Smooth muscle cell (in vitro differentiated cells): ENCODE data around the gene SLC66A2. TPM values are rescaled to one million over a fixed set of nuclear protein-coding genes. Genes with fewer than 3 reads are reported as not detected.
A peak's percentile ranks its signal among the peaks of the same experiment; 100 is the strongest.

Experiments
- DNase-seq: peaks from one replicate; lab custom pipeline; 2025; ENCODE audit not compliant: unreplicated experiment; lab: John Stamatoyannopoulos, UW
- H2AFZ ChIP-seq: fragments of 200-600 bp; sonication (generic); 2 replicates; pipeline ENCODE4 v1.6.0; 2016; ENCODE audit warnings: antibody characterized with exemption, low read depth, mild to moderate bottlenecking
- H3F3A ChIP-seq: fragments of 200-600 bp; sonication (generic); 2 replicates; pipeline ENCODE4 v1.6.0; 2017; ENCODE audit warnings: antibody characterized with exemption, low read depth
- H3K27ac ChIP-seq: fragments of 200-600 bp; sonication (generic); 2 replicates; pipeline ENCODE4 v1.5.1; 2016; ENCODE audit warnings: low read depth, mild to moderate bottlenecking
- H3K27me3 ChIP-seq: fragments of 200-600 bp; sonication (generic); 2 replicates; pipeline ENCODE4 v1.6.1; 2016; ENCODE audit warnings: low read depth, mild to moderate bottlenecking
- H3K36me3 ChIP-seq: fragments of 200-600 bp; sonication (generic); 2 replicates; pipeline ENCODE4 v1.5.1; 2016; ENCODE audit warnings: low read depth
- H3K4me1 ChIP-seq: fragments of 200-600 bp; sonication (generic); 2 replicates; pipeline ENCODE4 v1.5.1; 2016; ENCODE audit warnings: low read depth
- H3K4me2 ChIP-seq: fragments of 200-600 bp; sonication (generic); 2 replicates; pipeline ENCODE4 v1.6.0; 2016; ENCODE audit warnings: mild to moderate bottlenecking
- H3K4me3 ChIP-seq: fragments of 200-600 bp; sonication (generic); 2 replicates; pipeline ENCODE4 v1.5.1; 2016; ENCODE audit warnings: mild to moderate bottlenecking
- H3K79me2 ChIP-seq: fragments of 200-600 bp; sonication (generic); 2 replicates; pipeline ENCODE4 v1.6.0; 2016; ENCODE audit warnings: low read depth, mild to moderate bottlenecking
- H3K9ac ChIP-seq: fragments of 200-600 bp; sonication (generic); 2 replicates; pipeline ENCODE4 v1.6.0; 2016; ENCODE audit warnings: low read depth
- H3K9me3 ChIP-seq: fragments of 200-600 bp; sonication (generic); replicated peaks from 2 replicates; pipeline ENCODE4 v1.5.1; 2016; ENCODE audit warnings: low read depth
- H4K20me1 ChIP-seq: fragments of 200-600 bp; sonication (generic); 2 replicates; pipeline ENCODE4 v1.6.0; 2016; ENCODE audit warnings: low read depth
- WGBS: methylation state at CpG from one replicate; pipeline ENCODE4 v1.1.7; 2016; ENCODE audit warnings: low lambda C conversion rate; 5-methylcytosine and 5-hydroxymethylcytosine counted together
- polyA plus RNA-seq: library from polyadenylated mRNA; unstranded; fragments of >200 nt; fragmentation: Nextera tagmentation; extraction: Ambion mirVana; gene quantifications from 2 replicates; pipeline ENCODE4 v1.2.1, GENCODE V29; 2016
- total RNA-seq: library from RNA; depleted of rRNA; stranded (reverse); fragments of >200 nt; gene quantifications from 2 replicates; pipeline ENCODE4 v1.2.3, GENCODE V29; 2014
- TF ChIP-seq, protein P1 (sequence below): fragments of 200-600 bp; sonication (generic); IDR thresholded peaks from 2 replicates; pipeline ENCODE4 v1.5.1; 2017; ENCODE audit warnings: borderline replicate concordance, mild to moderate bottlenecking, antibody characterized with exemption; ENCODE audit not compliant: insufficient read depth, poor library complexity, severe bottlenecking

Gene SLC66A2
- total and polyA plus RNA-seq, 2 experiments from 2014 or later: 23.6 to 37.9 TPM

DNA sequence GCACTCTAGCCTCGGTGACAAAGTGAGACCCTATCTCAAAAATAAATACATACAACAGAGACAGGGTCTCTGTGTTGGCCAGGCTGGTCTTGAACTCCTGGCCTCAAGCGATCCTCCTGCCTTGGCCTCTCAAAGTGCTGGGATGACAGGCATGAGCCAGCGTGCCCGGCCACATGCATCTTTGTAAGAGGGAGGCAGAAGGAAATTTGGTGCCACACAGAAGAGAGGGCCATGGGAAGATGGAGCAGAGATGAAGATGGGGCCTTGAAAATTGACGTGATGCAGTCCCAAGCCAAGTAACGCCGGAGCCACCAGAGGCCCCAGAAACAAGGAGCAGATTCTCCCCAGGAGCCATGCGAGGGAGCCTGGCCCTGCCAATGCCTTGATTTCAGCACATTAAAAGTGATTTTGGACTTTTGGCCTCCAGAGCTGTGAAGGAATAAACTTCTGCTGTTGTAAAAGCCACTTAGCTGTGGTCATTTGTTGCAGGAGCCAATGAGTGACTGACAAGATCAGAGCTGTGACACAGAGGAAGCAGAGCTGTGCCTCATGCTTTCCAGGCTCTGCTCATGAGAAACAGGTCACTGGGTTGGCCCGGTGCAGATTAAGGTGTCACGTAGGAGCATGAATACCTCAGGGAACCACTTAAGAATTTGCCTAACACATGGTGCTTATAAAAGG is 2.7 kb upstream of the SLC66A2 start:
- no peaks in the 10 kb centered on the region for H3K36me3 ChIP-seq
- H3K4me3 ChIP-seq: no peak overlapping the region
- H3K4me1 ChIP-seq: peaks cover 15% of the 10 kb centered on the region
- TF ChIP-seq, protein P1, sequence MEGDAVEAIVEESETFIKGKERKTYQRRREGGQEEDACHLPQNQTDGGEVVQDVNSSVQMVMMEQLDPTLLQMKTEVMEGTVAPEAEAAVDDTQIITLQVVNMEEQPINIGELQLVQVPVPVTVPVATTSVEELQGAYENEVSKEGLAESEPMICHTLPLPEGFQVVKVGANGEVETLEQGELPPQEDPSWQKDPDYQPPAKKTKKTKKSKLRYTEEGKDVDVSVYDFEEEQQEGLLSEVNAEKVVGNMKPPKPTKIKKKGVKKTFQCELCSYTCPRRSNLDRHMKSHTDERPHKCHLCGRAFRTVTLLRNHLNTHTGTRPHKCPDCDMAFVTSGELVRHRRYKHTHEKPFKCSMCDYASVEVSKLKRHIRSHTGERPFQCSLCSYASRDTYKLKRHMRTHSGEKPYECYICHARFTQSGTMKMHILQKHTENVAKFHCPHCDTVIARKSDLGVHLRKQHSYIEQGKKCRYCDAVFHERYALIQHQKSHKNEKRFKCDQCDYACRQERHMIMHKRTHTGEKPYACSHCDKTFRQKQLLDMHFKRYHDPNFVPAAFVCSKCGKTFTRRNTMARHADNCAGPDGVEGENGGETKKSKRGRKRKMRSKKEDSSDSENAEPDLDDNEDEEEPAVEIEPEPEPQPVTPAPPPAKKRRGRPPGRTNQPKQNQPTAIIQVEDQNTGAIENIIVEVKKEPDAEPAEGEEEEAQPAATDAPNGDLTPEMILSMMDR: no peak
- no peak for DNase-seq
- no peak overlapping the region for H3K4me2 ChIP-seq
- WGBS: 82% methylated on average over 10 of the region's 10 CpGs
- no peak overlapping the region for H3K9ac ChIP-seq
- H3K27ac ChIP-seq: no peak overlapping the region
- H2AFZ ChIP-seq: no peak overlapping the region
- no peaks in the 10 kb centered on the region for H3K27me3 ChIP-seq
- no peaks in the 10 kb centered on the region for H3F3A ChIP-seq
- peaks cover 16% of the 10 kb centered on the region for H4K20me1 ChIP-seq
- peaks cover 21% of the 10 kb centered on the region for H3K79me2 ChIP-seq
- H3K9me3 ChIP-seq: no peaks in the 10 kb centered on the region

DNA sequence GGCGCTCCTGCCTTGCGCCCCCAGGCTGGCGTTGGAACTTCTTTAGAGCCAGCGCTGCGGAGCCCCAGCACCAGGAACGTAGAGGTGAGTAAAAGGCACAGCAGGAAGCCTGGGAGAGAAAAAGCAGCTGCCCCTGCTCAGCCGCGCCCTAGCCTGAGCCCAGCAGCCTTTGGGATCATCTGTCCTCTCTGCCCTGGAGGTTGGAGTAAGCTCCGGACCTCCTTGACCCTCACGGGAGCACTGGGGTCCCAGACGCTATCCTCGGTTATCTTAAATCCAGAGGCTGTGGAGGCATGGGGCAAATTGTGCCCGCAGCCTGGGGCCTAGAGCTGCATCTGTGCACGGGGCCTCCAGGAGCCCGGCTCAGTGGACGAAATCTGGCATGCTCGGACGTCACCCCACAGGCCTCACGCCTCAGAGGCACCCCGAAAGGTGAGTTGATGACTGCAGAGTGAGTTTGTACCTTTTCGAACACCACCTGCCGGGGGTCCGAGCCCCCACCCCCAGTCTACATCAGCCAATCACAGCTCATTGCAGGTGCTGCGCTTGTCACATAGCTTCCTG is 1.6 kb upstream of the SLC66A2 start:
- H3K27ac ChIP-seq: no peak overlapping the region
- DNase-seq: no peak
- peaks cover 31% of the 10 kb centered on the region for H3K79me2 ChIP-seq
- H4K20me1 ChIP-seq: peaks cover 26% of the 10 kb centered on the region
- H3F3A ChIP-seq: no peaks in the 10 kb centered on the region
- H3K4me1 ChIP-seq: peaks cover 15% of the 10 kb centered on the region
- no peaks in the 10 kb centered on the region for H3K27me3 ChIP-seq
- H3K9me3 ChIP-seq: no peaks in the 10 kb centered on the region
- peak overlapping the region; percentile 86 for H3K4me2 ChIP-seq
- TF ChIP-seq, protein P1: no peak
- no peak overlapping the region for H3K9ac ChIP-seq
- H3K36me3 ChIP-seq: no peaks in the 10 kb centered on the region
- WGBS: 52% methylated on average over 24 of the region's 24 CpGs
- H3K4me3 ChIP-seq: peak overlapping the region; percentile 83
- H2AFZ ChIP-seq: no peak overlapping the region

DNA sequence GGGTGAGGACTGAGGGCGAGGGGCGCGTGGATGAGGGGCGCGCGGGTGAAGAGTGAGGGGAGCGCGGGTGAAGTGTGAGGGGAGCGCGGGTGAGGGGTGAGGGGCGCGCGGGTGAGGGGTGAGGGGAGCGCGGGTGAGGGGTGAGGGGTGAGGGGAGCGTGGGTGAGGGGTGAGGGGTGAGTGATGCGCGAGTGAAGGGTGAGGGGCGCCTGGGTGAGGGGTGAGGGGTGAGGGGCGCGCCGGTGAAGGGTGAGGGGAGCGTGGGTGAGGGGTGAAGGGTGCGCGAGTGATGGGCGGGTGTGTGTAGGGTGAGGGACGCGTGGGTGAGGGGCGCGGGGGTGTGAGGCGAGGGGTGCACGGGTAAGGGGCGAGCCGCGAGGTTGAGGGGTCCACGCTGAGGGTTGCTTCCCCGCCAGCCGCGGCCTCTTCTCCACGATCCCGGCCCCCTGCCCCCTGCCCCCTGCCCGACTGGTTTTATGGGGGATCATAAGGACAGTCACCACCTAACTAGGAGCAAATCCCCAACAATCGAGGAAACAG is 1.1 kb upstream of the SLC66A2 start:
- no peaks in the 10 kb centered on the region for H3K27me3 ChIP-seq
- DNase-seq: no peak
- H3K4me2 ChIP-seq: peak overlapping the region; percentile 86
- H3K9me3 ChIP-seq: no peaks in the 10 kb centered on the region
- H3K4me1 ChIP-seq: peaks cover 15% of the 10 kb centered on the region
- WGBS: 26% methylated on average over 8 of the region's 43 CpGs
- peaks cover 32% of the 10 kb centered on the region for H4K20me1 ChIP-seq
- peak overlapping the region; percentile 87 for H2AFZ ChIP-seq
- peaks cover 37% of the 10 kb centered on the region for H3K79me2 ChIP-seq
- TF ChIP-seq, protein P1: no peak
- no peaks in the 10 kb centered on the region for H3F3A ChIP-seq
- peak overlapping the region; percentile 53 for H3K9ac ChIP-seq
- H3K27ac ChIP-seq: no peak overlapping the region
- no peaks in the 10 kb centered on the region for H3K36me3 ChIP-seq
- peak overlapping the region; percentile 83 for H3K4me3 ChIP-seq
